HAP-1 (cell line): ENCODE data around the gene RPS17.

Experiments used
- DNase-seq, 2 experiments: peaks; one replicate each; pipeline ENCODE4 v3.0.0-alpha.2; 2016 to 2020; ENCODE audit warnings: low spot score in 2 of 2
- H3K27me3 ChIP-seq: fragments of 250-450 bp; sonication (Bioruptor Pico); 2 replicates; pipeline ENCODE4 v1.5.1; 2020; ENCODE audit warnings: low read depth, mild to moderate bottlenecking, moderate library complexity
- H3K36me3 ChIP-seq: fragments of 250-450 bp; sonication (Bioruptor Pico); replicated peaks from 2 replicates; pipeline ENCODE4 v1.5.1; 2020; ENCODE audit warnings: mild to moderate bottlenecking
- H3K4me1 ChIP-seq: fragments of 250-450 bp; sonication (Bioruptor Pico); 2 replicates; pipeline ENCODE4 v1.5.1; 2020; ENCODE audit warnings: mild to moderate bottlenecking
- H3K4me3 ChIP-seq: fragments of 250-450 bp; sonication (Bioruptor Pico); 2 replicates; pipeline ENCODE4 v1.5.1; 2020; ENCODE audit warnings: mild to moderate bottlenecking, moderate library complexity
- H3K9me3 ChIP-seq: fragments of 250-450 bp; sonication (Bioruptor Pico); 2 replicates; pipeline ENCODE4 v1.5.1; 2020; ENCODE audit warnings: mild to moderate bottlenecking, moderate library complexity
- in situ Hi-C: fragments of 300-500 bp; cut with MboI; formaldehyde crosslinking; loops from 3 replicates; pipeline ENCODE4 v1.14.3; 2020; ENCODE audit warnings: low sequenced_read_pairs, inconsistent platforms, mixed read lengths

Gene RPS17

DNA sequence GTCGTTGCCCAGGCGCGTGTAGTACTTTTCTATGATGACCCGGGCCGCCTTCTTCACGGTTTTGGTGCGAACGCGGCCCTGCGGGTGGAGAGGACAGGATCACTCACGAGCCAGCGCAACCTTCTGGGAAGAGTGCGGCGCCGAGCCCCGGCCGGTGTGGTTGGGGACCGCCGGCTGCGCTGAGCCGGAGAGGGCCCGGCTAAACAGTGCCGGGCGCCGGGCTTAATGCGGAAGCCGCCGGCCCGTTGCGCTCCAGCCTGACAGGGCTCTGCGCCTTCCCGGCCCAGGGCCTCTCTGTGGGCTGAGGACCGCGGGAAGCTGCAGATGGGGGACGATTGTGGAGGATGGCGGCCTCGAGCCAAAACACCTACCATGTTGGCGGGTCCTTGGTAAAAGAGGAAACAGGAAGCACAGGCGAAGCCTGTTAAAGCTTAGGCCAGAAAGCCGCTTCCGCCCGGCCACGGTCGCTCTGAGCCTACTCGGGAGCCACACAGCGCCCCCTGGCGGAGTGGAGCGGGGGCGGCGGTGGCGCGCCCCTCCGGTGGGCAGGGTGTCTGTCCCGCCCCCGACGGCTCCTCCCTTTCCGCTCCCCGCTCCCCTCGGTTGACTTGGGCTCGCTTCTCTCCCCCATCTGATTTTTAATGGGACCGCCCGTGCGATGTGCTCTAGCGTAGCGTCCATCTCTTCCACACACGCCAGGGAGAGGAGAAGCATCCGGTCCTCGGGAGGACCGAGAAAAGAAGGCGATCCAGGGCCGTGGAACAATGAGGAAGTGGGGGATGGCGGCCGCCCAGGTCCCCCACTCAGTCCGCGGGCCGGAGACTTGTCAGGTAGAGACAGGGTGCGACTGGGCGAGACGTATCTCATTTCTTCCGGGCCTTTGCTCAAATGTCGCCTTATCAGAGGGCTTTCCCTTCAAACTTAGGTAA lies at the start of gene RPS17:
Gene RPS17 (minus strand): TSS at position 403 of the 929 bp plus-strand sequence. CDS start 29 bp downstream, at position 374.
- Histone ChIP-seq H3K4me3 (peak within 1 kb of the TSS; percentile 97), H3K36me3 (peaks cover 49% of the 10 kb centered on the region), H3K27me3 (no peaks in the 10 kb centered on the region), H3K4me1 (peaks cover 11% of the 10 kb centered on the region), H3K9me3 (no peaks in the 10 kb centered on the region)
- DNase-seq, result peak; percentile 99 to 100
- in situ Hi-C loops, result loop anchor here (25.0 kb wide), 1 partner anchor 153 kb away; no protein-coding TSS in a partner anchor

DNA sequence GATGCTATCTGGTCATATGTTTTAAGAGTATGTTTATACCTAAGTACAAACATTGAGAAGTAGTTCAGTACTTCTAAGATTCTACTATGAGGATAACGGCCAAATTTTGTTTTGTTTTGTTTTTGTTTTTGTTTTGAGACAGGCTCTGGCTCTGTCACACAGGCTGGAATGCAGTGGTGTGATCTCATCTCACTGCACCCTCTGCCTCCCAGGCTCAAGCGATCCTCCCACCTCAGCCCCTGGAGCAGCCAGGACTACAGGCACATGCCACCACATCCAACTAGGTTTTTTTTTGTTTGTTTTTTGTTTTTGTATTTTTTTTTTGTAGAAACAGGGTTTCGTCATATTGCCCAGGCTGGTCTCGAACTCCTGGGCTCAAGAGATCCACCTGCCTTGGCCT lies 47.5 kb upstream of the RPS17 start:
- in situ Hi-C loops, result no loop called here
- H3K36me3 ChIP-seq, result no peaks in the 10 kb centered on the region
- H3K4me1 ChIP-seq, result no peaks in the 10 kb centered on the region; the same call in none of the 2 replicates
- no peak for DNase-seq
- no peak overlapping the region for H3K4me3 ChIP-seq
- no peaks in the 10 kb centered on the region for H3K9me3 ChIP-seq
- peaks cover 6% of the 10 kb centered on the region; the same call in 1 of the 2 replicates for H3K27me3 ChIP-seq

DNA sequence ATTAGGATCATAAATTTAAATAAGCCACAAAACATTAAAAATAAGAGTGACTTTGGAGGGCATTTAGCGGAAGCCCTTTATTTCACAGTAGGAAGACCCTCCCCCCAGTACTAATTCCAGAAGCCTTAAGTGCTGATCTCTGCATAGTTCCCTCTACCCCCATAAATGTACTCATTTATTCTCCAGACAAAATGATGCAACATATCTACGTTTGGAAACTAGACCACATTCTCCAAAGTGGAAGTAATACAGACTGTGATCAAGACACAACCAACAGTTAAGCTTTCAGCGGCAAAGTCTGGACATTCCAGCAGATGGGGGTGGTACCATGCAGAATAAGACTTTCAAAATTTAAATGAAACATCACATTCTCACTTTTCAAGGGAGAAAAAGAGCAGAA lies 44.8 kb upstream of the RPS17 start:
- no peaks in the 10 kb centered on the region for H3K36me3 ChIP-seq
- DNase-seq, result no peak
- H3K4me3 ChIP-seq, result no peak overlapping the region
- H3K27me3 ChIP-seq, result peaks cover 9% of the 10 kb centered on the region; the same call in 1 of the 2 replicates
- in situ Hi-C loops, result no loop called here
- H3K4me1 ChIP-seq, result no peaks in the 10 kb centered on the region; the same call in none of the 2 replicates
- H3K9me3 ChIP-seq, result no peaks in the 10 kb centered on the region

DNA sequence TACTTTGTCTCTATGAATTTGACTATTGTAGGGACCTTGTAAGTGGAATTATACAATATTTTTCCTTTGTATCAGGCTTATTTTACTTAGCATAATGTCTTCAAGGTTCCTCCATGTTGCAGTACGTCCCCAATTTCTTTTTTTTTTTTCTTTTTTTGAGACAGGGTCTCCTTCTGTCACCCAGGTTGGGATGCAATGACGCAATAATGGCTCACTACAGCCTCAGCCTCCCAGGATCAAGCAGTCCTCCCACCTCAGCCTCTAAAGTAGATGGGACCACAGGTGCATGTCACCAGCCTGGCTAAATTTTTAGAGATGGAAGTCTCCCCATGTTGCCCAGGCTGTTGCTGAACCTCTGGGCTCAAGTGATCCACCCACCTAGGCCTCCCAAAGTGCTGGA lies 40.5 kb upstream of the RPS17 start:
- in situ Hi-C loops, result no loop called here
- no peak for DNase-seq
- Histone ChIP-seq H3K36me3 (no peaks in the 10 kb centered on the region), H3K4me3 (no peak overlapping the region), H3K27me3 (peaks cover 6% of the 10 kb centered on the region; the same call in 1 of the 2 replicates), H3K4me1 (no peaks in the 10 kb centered on the region; the same call in 1 of the 2 replicates), H3K9me3 (no peaks in the 10 kb centered on the region)

DNA sequence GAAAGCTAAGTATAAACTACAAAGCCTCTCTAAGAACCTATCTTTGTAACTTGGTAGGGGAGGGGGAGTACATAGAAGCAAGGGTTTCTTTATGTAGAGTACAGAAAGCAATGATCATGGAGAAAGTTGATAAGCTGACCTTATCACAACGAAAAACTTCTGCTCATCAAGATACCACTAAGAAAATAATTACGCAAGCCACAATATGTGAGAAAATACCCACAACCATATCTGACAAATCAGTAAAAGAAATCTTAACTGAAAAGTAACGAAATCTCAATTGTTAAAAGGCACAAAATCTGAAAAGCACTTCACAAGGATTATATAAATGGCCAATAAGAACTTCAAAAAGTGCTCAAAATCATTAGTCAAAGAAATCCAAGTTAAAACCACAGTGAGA lies 35.1 kb upstream of the RPS17 start:
- in situ Hi-C loops, result no loop called here

DNA sequence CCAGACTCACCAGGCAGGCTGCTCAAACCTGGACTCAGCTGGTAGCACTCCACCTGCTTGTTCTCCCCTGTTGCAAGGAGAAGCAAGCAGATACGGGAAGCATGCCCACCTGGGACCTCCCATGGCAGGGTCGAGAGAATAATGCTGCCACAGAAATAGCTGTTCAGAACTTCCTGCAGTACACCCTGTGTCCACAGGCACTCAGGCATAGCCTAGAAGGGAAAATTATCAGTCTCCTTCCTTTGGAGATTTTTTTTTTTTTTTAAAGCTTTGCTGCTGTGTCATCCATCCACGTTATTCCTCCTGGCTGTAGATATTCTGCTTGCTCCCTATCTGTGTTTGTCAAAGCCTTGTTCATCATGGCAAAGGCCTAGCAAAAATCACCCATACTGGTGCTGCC lies 32.7 kb upstream of the RPS17 start:
- no peak overlapping the region for H3K4me3 ChIP-seq
- no peaks in the 10 kb centered on the region for H3K9me3 ChIP-seq
- in situ Hi-C loops, result loop anchor here (25.0 kb wide), 1 partner anchor 111 kb away; no protein-coding TSS in a partner anchor
- no peaks in the 10 kb centered on the region; the same call in 1 of the 2 replicates for H3K27me3 ChIP-seq
- peaks cover 3% of the 10 kb centered on the region; the same call in 1 of the 2 replicates for H3K4me1 ChIP-seq
- DNase-seq, result no peak
- H3K36me3 ChIP-seq, result no peaks in the 10 kb centered on the region

More for the DNA sequence above, 35.1 kb upstream of the RPS17 start:
- Histone ChIP-seq H3K9me3 (no peaks in the 10 kb centered on the region), H3K36me3 (no peaks in the 10 kb centered on the region), H3K4me1 (peaks cover 3% of the 10 kb centered on the region; the same call in 1 of the 2 replicates), H3K4me3 (no peak overlapping the region), H3K27me3 (peaks cover under 1% of the 10 kb centered on the region; the same call in 1 of the 2 replicates)
- DNase-seq, result no peak

DNA sequence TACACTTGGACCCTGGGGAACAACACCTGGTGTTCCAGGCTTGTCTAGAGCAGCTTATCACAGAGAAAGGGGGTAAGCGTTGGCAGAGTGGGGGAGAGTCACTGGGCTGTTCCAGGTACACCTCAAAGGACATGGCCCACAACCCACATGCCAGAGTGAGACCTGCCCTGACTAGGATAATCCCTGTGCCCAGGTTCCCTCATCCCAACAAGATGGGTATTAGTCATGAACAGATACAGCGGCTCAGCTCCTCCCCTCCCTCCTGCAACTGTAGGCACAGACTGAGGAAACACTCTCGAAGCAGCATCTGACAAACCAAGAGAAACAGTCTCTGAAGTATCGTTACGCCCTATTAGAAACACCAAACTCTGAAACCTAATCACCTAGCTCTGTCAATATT lies 32.1 kb upstream of the RPS17 start:
- H3K4me1 ChIP-seq, result peaks cover 3% of the 10 kb centered on the region; the same call in 1 of the 2 replicates
- no peaks in the 10 kb centered on the region; the same call in 1 of the 2 replicates for H3K27me3 ChIP-seq
- no peaks in the 10 kb centered on the region for H3K36me3 ChIP-seq
- no peaks in the 10 kb centered on the region for H3K9me3 ChIP-seq
- H3K4me3 ChIP-seq, result no peak overlapping the region
- in situ Hi-C loops, result loop anchor here (25.0 kb wide), 1 partner anchor 110 kb away; no protein-coding TSS in a partner anchor
- DNase-seq, result no peak

DNA sequence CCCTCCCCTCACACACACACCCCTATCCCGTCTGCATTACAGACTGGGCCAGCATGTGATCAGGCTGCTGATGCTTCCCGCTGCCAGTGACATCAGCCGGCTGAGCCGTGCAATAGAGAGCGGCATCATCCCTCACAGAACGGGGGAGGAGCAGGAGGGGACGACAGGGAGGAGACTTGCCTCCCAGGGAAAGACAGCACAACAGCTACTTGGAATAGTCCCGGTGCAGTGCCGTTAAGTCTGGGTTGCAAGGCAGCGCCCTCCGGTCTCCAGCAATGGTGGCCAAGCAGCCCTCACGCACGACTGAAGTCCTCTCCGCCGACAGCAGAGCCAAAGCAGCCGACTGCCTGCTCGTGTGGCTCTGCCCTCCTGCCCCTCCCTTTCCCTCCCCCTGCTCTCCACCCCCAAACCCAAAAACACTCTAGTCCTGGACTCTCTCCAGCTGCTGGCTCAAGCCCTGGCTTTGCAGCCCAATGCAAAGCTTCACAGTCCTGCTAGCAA lies 31.5 kb upstream of the RPS17 start:
- DNase-seq, result peak; percentile 28 to 68
- no peaks in the 10 kb centered on the region for H3K9me3 ChIP-seq
- in situ Hi-C loops, result loop anchor here (25.0 kb wide), 1 partner anchor 109 kb away; no protein-coding TSS in a partner anchor
- H3K4me3 ChIP-seq, result no peak overlapping the region
- peaks cover 3% of the 10 kb centered on the region; the same call in 1 of the 2 replicates for H3K4me1 ChIP-seq
- no peaks in the 10 kb centered on the region for H3K36me3 ChIP-seq
- H3K27me3 ChIP-seq, result no peaks in the 10 kb centered on the region; the same call in 1 of the 2 replicates

DNA sequence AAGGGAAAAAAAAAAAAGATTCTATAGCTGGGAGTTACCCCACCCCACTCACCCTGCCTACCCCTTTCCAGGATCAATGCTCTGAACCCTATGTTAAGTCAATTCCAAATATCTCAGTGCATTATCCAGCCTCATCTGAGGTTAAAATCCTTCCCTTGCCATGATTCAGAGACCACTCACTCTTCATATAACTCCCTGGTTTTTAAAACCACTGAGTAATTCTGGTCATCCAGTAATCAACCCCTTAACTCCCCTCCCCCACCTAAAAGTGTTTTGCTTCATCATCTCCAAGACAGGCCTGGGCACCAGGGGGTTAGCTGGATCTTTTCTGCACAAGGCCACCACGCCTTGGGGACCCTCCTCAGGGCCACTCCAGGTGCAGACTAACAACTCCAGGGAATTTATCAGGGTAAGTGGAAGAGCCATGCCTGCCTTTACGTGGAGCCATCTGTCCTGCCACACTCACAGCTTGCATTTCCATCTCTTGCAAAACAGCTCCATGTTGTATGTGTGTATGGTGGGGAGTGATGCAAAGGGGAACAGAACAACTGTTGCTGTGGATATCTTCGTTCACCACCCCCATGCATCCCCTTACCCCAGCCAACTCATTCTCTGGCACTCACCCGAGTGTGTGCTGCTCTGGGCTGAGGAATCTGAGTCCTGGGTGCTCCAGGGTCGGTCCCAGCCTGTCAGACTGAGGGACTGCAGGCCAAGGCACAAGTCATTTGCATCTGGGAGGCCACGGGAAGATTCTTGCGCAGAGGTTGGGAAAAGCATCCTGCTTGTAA lies 30.7 kb upstream of the RPS17 start:
- in situ Hi-C loops, result loop anchor here (25.0 kb wide), 1 partner anchor 109 kb away; no protein-coding TSS in a partner anchor
- Histone ChIP-seq H3K4me3 (no peak overlapping the region), H3K36me3 (no peaks in the 10 kb centered on the region), H3K9me3 (no peaks in the 10 kb centered on the region), H3K27me3 (no peaks in the 10 kb centered on the region; the same call in 1 of the 2 replicates), H3K4me1 (peaks cover 3% of the 10 kb centered on the region; the same call in 1 of the 2 replicates)
- no peak for DNase-seq

DNA sequence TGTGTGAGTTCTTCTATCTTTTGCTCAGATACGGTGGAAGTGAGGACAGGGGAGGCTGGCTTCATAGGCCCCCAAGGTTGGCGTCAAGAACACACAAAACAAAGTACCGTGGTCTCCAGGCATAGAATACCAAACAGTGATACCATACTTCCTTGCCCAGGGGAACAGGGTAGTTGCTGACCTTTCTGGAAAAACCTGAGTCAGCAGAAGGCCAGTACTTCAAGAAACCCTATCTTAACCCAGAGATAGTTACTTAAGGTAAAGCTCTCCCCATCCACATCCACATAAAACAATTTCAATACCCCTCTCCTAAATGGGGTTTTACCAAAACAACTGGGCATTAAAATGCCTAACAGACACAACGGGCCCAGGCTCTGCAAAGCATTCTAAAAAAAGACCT lies 29.6 kb upstream of the RPS17 start:
- DNase-seq, result no peak
- Histone ChIP-seq H3K36me3 (no peaks in the 10 kb centered on the region), H3K27me3 (no peaks in the 10 kb centered on the region), H3K4me1 (peaks cover 3% of the 10 kb centered on the region; the same call in 1 of the 2 replicates), H3K4me3 (no peak overlapping the region), H3K9me3 (no peaks in the 10 kb centered on the region)
- in situ Hi-C loops, result loop anchor here (25.0 kb wide), 1 partner anchor 108 kb away; no protein-coding TSS in a partner anchor

DNA sequence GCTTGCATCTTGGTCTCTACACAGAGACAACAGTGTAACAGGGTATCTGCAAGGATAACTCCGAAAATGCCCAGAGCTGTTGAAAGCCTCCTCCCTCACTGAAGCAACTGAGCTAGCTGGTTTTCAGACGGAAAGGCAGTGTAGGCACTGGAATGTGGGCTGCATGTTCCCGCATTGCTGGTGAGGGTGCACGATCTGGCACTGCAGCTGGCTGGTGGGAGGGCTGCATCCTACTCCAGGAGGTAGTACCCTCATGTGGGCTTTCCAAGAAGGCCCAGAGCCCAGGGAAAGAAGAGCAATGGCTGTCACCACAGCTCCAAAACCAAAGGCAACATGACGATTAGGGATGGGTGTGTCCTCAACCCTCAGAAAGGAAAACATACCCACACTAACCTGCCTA lies 28.7 kb upstream of the RPS17 start:
- H3K4me3 ChIP-seq, result no peak overlapping the region
- in situ Hi-C loops, result loop anchor here (25.0 kb wide), 1 partner anchor 107 kb away; no protein-coding TSS in a partner anchor

DNA sequence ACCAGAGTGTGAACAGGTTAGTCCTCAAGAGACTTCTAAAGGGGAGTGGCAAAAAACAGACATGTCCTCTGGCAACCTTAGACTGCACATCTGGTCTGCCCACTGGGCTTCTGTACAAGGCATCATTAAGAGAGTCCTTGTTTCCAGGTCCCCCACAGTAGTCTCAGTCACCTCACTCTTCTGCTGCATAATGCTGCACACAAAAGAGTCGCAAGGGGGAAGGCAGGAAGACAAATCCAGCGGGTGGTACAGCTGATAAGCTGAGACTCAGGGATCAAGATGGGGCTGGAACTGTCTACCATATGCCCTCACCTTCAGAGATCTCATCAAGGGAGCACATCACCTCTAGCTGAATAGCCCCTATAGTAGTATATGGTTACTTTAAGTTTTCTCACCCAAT lies 27.4 kb upstream of the RPS17 start:
- Histone ChIP-seq H3K9me3 (no peaks in the 10 kb centered on the region), H3K36me3 (no peaks in the 10 kb centered on the region)

More for the DNA sequence above, 28.7 kb upstream of the RPS17 start:
- Histone ChIP-seq H3K36me3 (no peaks in the 10 kb centered on the region), H3K27me3 (no peaks in the 10 kb centered on the region), H3K4me1 (peaks cover 3% of the 10 kb centered on the region; the same call in 1 of the 2 replicates), H3K9me3 (no peaks in the 10 kb centered on the region)
- DNase-seq, result no peak

DNA sequence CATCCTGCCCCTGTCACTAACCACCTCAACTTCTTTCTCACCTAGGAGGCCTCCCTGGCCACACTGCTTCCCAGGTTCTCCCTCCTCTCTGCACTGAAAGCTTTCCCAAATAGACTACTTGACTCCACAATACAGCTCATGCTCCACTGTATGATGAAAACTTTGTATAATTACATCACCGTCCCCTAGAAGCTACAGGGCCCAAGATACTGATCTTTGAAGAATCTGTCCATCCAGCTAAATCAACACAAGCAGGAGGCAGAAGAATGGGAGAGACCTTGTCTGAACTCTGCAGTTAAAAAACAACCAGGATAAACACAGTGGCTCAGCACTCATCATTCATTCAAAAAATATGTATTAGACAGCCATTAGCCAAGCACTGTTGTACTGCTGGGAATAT lies 26.4 kb upstream of the RPS17 start:
- Histone ChIP-seq H3K27me3 (no peaks in the 10 kb centered on the region), H3K9me3 (no peaks in the 10 kb centered on the region), H3K4me3 (no peak overlapping the region), H3K4me1 (0 out of 2 replicates have a peak, but pooled peaks cover under 1% of the 10 kb centered on the region), H3K36me3 (no peaks in the 10 kb centered on the region)
- no peak for DNase-seq
- in situ Hi-C loops, result loop anchor here (25.0 kb wide), 1 partner anchor 104 kb away; no protein-coding TSS in a partner anchor

More for the DNA sequence above, 27.4 kb upstream of the RPS17 start:
- no peak overlapping the region for H3K4me3 ChIP-seq
- no peaks in the 10 kb centered on the region for H3K27me3 ChIP-seq
- in situ Hi-C loops, result loop anchor here (25.0 kb wide), 1 partner anchor 105 kb away; no protein-coding TSS in a partner anchor
- peaks cover 3% of the 10 kb centered on the region; the same call in 1 of the 2 replicates for H3K4me1 ChIP-seq
- no peak for DNase-seq
